LNCAP (cell line): Measurements from ENCODE around the gene MYL10.

Source experiments
- CTCF ChIP-seq: fragments of 450-650 bp; IDR thresholded peaks from 2 replicates; pipeline ENCODE4 v1.5.1; 2017; ENCODE audit warnings: mild to moderate bottlenecking

The MYL10 gene

GRCh38 chr7:101586078-101586905 is 42.8 kb downstream of the MYL10 start:
- no peak for TF ChIP-seq CTCF

GRCh38 chr7:101582971-101583370 is 46.1 kb downstream of the MYL10 start:
- TF ChIP-seq CTCF, result no peak

- TF ChIP-seq CTCF, result no peak
Observed at GRCh38 chr7:101581891-101582290, 47.2 kb downstream of the MYL10 start.

GRCh38 chr7:101580596-101580995 is 48.5 kb downstream of the MYL10 start:
- TF ChIP-seq CTCF, result no peak

- no peak for TF ChIP-seq CTCF
Observed at GRCh38 chr7:101578552-101578951, 50.5 kb downstream of the MYL10 start.

- no peak for TF ChIP-seq CTCF
Observed at GRCh38 chr7:101576998-101577397, 52.1 kb downstream of the MYL10 start.

GRCh38 chr7:101575721-101576120 is 53.4 kb downstream of the MYL10 start:
- TF ChIP-seq CTCF, result no peak
